Keratinocyte (primary cell): ENCODE results near the gene STK17A. TPM values are rescaled to one million over a fixed set of nuclear protein-coding genes. Genes with fewer than 3 reads are reported as not detected.

Experiments
- DNase-seq: peaks from one replicate; pipeline ENCODE4 v3.0.0-alpha.2; 2011; ENCODE audit warnings: low read depth, missing footprints, low spot score
- FAIRE-seq: peaks from 2 replicates; lab custom pipeline; 2011; peaks lifted over from hg19 to GRCh38; lab: Jason Lieb, UNC
- H2AFZ ChIP-seq: 2 replicates; pipeline ENCODE4 v1.6.0; 2012; ENCODE audit warnings: low read length, control low read depth, inconsistent platforms; ENCODE audit not compliant: control insufficient read depth
- H3K27ac ChIP-seq: 2 replicates; pipeline ENCODE4 v1.5.1; 2011; ENCODE audit warnings: low read length; ENCODE audit not compliant: control insufficient read depth, insufficient read depth
- H3K27me3 ChIP-seq: 3 replicates; pipeline ENCODE4 v1.6.0; 2011; ENCODE audit warnings: low read length; ENCODE audit not compliant: control insufficient read depth, insufficient read depth; ENCODE audit errors: extremely low read depth
- H3K36me3 ChIP-seq, 2 experiments: 2 replicates in 1 of 2; 3 replicates in 1 of 2; pipeline ENCODE4 v1.5.1; 2011; ENCODE audit warnings: low read length in 2 of 2, mild to moderate bottlenecking in 1 of 2; ENCODE audit not compliant: control insufficient read depth in 2 of 2, insufficient read depth in 2 of 2; ENCODE audit errors: extremely low read depth in 1 of 2
- H3K4me1 ChIP-seq: 3 replicates; pipeline ENCODE4 v1.5.1; 2011; ENCODE audit warnings: low read length; ENCODE audit not compliant: control insufficient read depth, insufficient read depth; ENCODE audit errors: extremely low read depth
- H3K4me2 ChIP-seq: 3 replicates; pipeline ENCODE4 v1.6.0; 2011; ENCODE audit warnings: low read depth, low read length; ENCODE audit not compliant: control insufficient read depth, insufficient read depth; ENCODE audit errors: extremely low read depth
- H3K4me3 ChIP-seq, 3 experiments: fragments of 200-600 bp in 1 of 3; sonication (generic) in 1 of 3; 2 replicates in 2 of 3; 3 replicates in 1 of 3; pipeline ENCODE4 v1.5.1; 2011 to 2016; ENCODE audit warnings: low read length in 3 of 3, mild to moderate bottlenecking in 3 of 3, control low read depth in 2 of 3, inconsistent platforms in 1 of 3, low read depth in 1 of 3, mixed read lengths in 1 of 3, mixed run types in 1 of 3, moderate library complexity in 1 of 3; ENCODE audit not compliant: control insufficient read depth in 2 of 3, insufficient read depth in 2 of 3; ENCODE audit errors: extremely low read depth in 1 of 3
- H3K79me2 ChIP-seq: 2 replicates; pipeline ENCODE4 v1.6.0; 2012; ENCODE audit warnings: low read length; ENCODE audit not compliant: control insufficient read depth, insufficient read depth
- H3K9ac ChIP-seq: 3 replicates; pipeline ENCODE4 v1.6.0; 2011; ENCODE audit warnings: low read length; ENCODE audit not compliant: control insufficient read depth, insufficient read depth; ENCODE audit errors: extremely low read depth
- H3K9me1 ChIP-seq: 3 replicates; pipeline ENCODE4 v1.6.0; 2011; ENCODE audit warnings: low read length; ENCODE audit not compliant: control insufficient read depth, insufficient read depth; ENCODE audit errors: extremely low read depth
- H3K9me3 ChIP-seq: 2 replicates; pipeline ENCODE4 v1.5.1; 2012; ENCODE audit warnings: low read depth, low read length; ENCODE audit not compliant: control insufficient read depth
- H4K20me1 ChIP-seq: 3 replicates; pipeline ENCODE4 v1.6.0; 2011; ENCODE audit warnings: low read length; ENCODE audit not compliant: control insufficient read depth, insufficient read depth; ENCODE audit errors: extremely low read depth
- EZH2 ChIP-seq: IDR thresholded peaks from one replicate; pipeline ENCODE4 v1.6.1; 2012; ENCODE audit warnings: inconsistent platforms, mild to moderate bottlenecking, low read length, moderate library complexity
- dilution Hi-C: fragments of 300-500 bp; cut with MboI; formaldehyde crosslinking; loops from one replicate; pipeline ENCODE4 v1.7.0; 2020; ENCODE audit warnings: low sequenced_read_pairs; ENCODE audit not compliant: extremely low pct_ligation_motif_present
- polyA plus RNA-seq, 5 experiments: library from polyadenylated mRNA; depleted of rRNA in 3 of 5; stranded (reverse) in 3 of 5; stranded (forward) in 1 of 5; unstranded in 1 of 5; fragments of >200 nt; gene quantifications; 1 replicate in 1 of 5; 2 replicates in 3 of 5; 3 replicates in 1 of 5; pipeline versions ENCODE4 v1.2.1 to v1.2.3, GENCODE V29; 2011 to 2012; ENCODE audit warnings: missing spikeins in 2 of 5, low read depth in 1 of 5, low replicate concordance in 1 of 5
- TF ChIP-seq, protein P1 (sequence below), 3 experiments: IDR thresholded peaks in 1 of 3; conservative IDR thresholded peaks in 1 of 3; optimal IDR thresholded peaks in 1 of 3; 2 replicates in 2 of 3; 3 replicates in 1 of 3; pipeline versions ENCODE3 to v1.5.1; 2011; ENCODE audit warnings: low read length in 3 of 3, mild to moderate bottlenecking in 3 of 3, moderate library complexity in 2 of 3, control low read depth in 1 of 3, inconsistent platforms in 1 of 3; ENCODE audit not compliant: insufficient read depth in 2 of 3; ENCODE audit errors: extremely low read depth in 1 of 3

Gene STK17A
- polyA plus RNA-seq, 1 donor (not counting 4 experiments of a cell fraction or from before 2014, with no cell fraction given), result 81.3 TPM

DNA sequence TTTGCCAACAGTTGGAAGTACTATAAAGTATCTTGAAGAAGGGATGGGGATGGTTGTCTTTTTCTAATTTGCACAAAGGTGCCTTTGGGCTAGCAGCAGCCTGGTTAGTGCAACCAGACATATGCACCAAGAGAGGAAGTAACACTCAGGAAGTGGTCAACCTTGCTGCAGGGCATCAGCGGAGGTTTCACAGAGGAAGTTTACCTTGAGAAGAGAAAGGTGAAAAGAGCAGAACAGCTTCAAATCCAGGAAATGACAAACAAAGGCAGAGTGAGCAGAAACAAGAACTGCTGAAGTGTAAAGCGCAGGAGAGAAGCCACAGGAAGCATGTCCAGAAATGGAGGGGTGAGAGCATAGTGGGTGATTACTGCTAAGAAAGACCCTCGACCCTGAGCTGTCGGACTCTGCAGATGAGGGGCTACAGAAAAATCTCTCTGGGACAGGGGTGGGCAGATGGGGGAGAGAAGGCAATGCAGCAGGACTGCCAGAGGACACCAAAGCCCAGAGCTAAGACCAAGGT, 66.9 kb downstream of the STK17A start:
- Histone ChIP-seq H3K9me1 (no peaks in the 10 kb centered on the region), H3K9me3 (no peaks in the 10 kb centered on the region), H3K4me3 (peak overlapping the region in 1 of 3 experiments; percentile 36), H3K27me3 (no peaks in the 10 kb centered on the region), H3K27ac (peak overlapping the region; percentile 88), H2AFZ (no peak overlapping the region), H3K36me3 (peaks cover 0 to 12% of the 10 kb centered on the region in 2 experiments), H4K20me1 (no peaks in the 10 kb centered on the region), H3K9ac (peak overlapping the region; percentile 7), H3K79me2 (peaks cover 7% of the 10 kb centered on the region), H3K4me1 (peaks cover 53% of the 10 kb centered on the region), H3K4me2 (peak overlapping the region; percentile 71)
- TF ChIP-seq, protein P1, sequence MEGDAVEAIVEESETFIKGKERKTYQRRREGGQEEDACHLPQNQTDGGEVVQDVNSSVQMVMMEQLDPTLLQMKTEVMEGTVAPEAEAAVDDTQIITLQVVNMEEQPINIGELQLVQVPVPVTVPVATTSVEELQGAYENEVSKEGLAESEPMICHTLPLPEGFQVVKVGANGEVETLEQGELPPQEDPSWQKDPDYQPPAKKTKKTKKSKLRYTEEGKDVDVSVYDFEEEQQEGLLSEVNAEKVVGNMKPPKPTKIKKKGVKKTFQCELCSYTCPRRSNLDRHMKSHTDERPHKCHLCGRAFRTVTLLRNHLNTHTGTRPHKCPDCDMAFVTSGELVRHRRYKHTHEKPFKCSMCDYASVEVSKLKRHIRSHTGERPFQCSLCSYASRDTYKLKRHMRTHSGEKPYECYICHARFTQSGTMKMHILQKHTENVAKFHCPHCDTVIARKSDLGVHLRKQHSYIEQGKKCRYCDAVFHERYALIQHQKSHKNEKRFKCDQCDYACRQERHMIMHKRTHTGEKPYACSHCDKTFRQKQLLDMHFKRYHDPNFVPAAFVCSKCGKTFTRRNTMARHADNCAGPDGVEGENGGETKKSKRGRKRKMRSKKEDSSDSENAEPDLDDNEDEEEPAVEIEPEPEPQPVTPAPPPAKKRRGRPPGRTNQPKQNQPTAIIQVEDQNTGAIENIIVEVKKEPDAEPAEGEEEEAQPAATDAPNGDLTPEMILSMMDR (optimal IDR thresholded peaks at IDR 0.05 in 1 of 3, IDR thresholded peaks at IDR 0.05 in 1 of 3, conservative IDR thresholded peaks at IDR 0.05 in 1 of 3; ENCODE audit: extremely low read depth in 1 of 3, insufficient read depth in 2 of 3, low read length in 3 of 3), result no peak
- no peak for TF ChIP-seq EZH2
- dilution Hi-C loops, result no loop called here
- peak; percentile 76 for FAIRE-seq
- no peak for DNase-seq

DNA sequence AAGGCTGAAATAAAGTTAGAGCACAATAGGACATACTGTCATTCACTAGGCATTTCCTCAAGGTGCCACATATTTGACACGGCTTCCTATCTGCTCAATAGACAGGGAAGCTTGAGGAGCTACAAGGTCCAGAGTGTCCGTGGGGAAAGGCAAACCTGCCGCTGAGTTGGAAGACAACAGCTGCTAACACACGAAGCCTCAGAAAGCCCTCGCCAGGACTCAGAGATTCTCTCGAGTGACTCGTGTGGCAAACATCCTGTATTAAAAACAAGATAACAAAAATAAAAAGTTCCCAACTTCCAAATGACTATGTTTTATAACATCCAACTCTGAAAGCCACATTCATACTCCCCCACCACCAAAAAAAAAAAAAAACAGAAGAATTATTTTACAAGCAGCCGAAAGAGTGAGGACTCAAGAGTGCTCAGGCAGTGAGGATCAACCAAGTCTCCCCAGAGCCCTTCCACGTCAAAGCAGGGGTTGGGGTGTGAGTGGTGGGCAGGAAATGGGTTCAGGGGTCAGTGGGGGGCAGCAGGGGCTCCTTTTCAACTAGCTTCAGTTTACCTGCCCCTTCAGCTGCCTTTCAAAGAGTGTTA, 67.6 kb downstream of the STK17A start:
- no peak for DNase-seq
- dilution Hi-C loops, result no loop called here
- H3K9me1 ChIP-seq, result no peaks in the 10 kb centered on the region
- H3K9ac ChIP-seq, result peak overlapping the region; percentile 35
- H3K4me1 ChIP-seq, result peaks cover 60% of the 10 kb centered on the region
- H3K36me3 ChIP-seq, result peaks cover 0 to 12% of the 10 kb centered on the region in 2 experiments
- peaks cover 9% of the 10 kb centered on the region for H3K79me2 ChIP-seq
- H3K27ac ChIP-seq, result peak overlapping the region; percentile 52
- no peak overlapping the region for H3K4me3 ChIP-seq
- H3K27me3 ChIP-seq, result no peaks in the 10 kb centered on the region
- H4K20me1 ChIP-seq, result no peaks in the 10 kb centered on the region
- TF ChIP-seq EZH2, result no peak
- TF ChIP-seq, protein P1 (optimal IDR thresholded peaks at IDR 0.05 in 1 of 3, IDR thresholded peaks at IDR 0.05 in 1 of 3, conservative IDR thresholded peaks at IDR 0.05 in 1 of 3; ENCODE audit: extremely low read depth in 1 of 3, insufficient read depth in 2 of 3, low read length in 3 of 3), result no peak
- peak overlapping the region; percentile 71 for H3K4me2 ChIP-seq
- no peak overlapping the region for H2AFZ ChIP-seq
- FAIRE-seq, result no peak
- H3K9me3 ChIP-seq, result no peaks in the 10 kb centered on the region
